Naive B cell (primary cell): ENCODE results near the gene TANGO2. TPM values are rescaled to one million over a fixed set of nuclear protein-coding genes. Genes with fewer than 3 reads are reported as not detected.
A peak's percentile ranks its signal among the peaks of the same experiment; 100 is the strongest.

ENCODE experiments used
- ATAC-seq, 2 donors: fragments of 150-1000 bp; cut with Tn5 transposase; 2 replicates each; pipeline ENCODE4 v1.10.0; 2021; ENCODE audit warnings: low read depth in 2 of 2, mild to moderate bottlenecking in 2 of 2, moderate library complexity in 2 of 2
- DNase-seq: peaks from one replicate; pipeline ENCODE4 v3.0.0; 2022
- H3K27ac Mint-ChIP-seq, 6 donors: one replicate each; pipeline ENCODE4 v1.8.0; 2020 to 2022; ENCODE audit warnings: mild to moderate bottlenecking in 6 of 6, mixed read lengths in 6 of 6, moderate library complexity in 5 of 6, inconsistent platforms in 2 of 6
- H3K27me3 Mint-ChIP-seq, 3 donors: one replicate each; pipeline ENCODE4 v1.8.0; 2021 to 2022; ENCODE audit warnings: mixed read lengths in 3 of 3, mild to moderate bottlenecking in 1 of 3
- H3K36me3 Mint-ChIP-seq, 2 donors: one replicate each; pipeline ENCODE4 v1.8.0; 2020 to 2022; ENCODE audit warnings: mixed read lengths in 2 of 2, inconsistent platforms in 1 of 2, mild to moderate bottlenecking in 1 of 2
- H3K4me1 Mint-ChIP-seq, 3 donors: one replicate each; pipeline ENCODE4 v1.8.0; 2020 to 2022; ENCODE audit warnings: mixed read lengths in 3 of 3, inconsistent platforms in 1 of 3, mild to moderate bottlenecking in 1 of 3, moderate library complexity in 1 of 3
- H3K4me3 Mint-ChIP-seq, 8 donors: one replicate each; pipeline ENCODE4 v1.8.0; 2020 to 2022; ENCODE audit warnings: mild to moderate bottlenecking in 8 of 8, mixed read lengths in 8 of 8, moderate library complexity in 8 of 8, inconsistent platforms in 2 of 8
- H3K9me3 Mint-ChIP-seq, 7 donors: one replicate each; pipeline ENCODE4 v1.8.0; 2020 to 2022; ENCODE audit warnings: mixed read lengths in 7 of 7, mild to moderate bottlenecking in 5 of 7, inconsistent platforms in 2 of 7, moderate library complexity in 1 of 7
- polyA plus RNA-seq, 6 donors: library from polyadenylated mRNA; unstranded; fragments of 300-500 nt; fragmentation: Illumina TruSeq; gene quantifications; one replicate each; pipeline ENCODE4 v1.2.3, GENCODE V29; 2021; ENCODE audit warnings: low read depth in 6 of 6

The TANGO2 gene
- polyA plus RNA-seq, 6 donors from 2014 or later: 24.3 to 46.1 (median 34.6) TPM

- Mint-ChIP-seq H3K27ac (no peak overlapping the region), H3K36me3 (peaks cover 14 to 28% of the 10 kb centered on the region in 2 donors), H3K4me3 (no peak overlapping the region), H3K4me1 (no peaks in the 10 kb centered on the region), H3K9me3 (peaks cover 0 to 4% (median 0%) of the 10 kb centered on the region in 7 donors), H3K27me3 (no peaks in the 10 kb centered on the region)
- DNase-seq: no peak
- no peak for ATAC-seq
Measured at GRCh38 chr22:20096574-20097420, 75.9 kb downstream of the TANGO2 start.

DNA sequence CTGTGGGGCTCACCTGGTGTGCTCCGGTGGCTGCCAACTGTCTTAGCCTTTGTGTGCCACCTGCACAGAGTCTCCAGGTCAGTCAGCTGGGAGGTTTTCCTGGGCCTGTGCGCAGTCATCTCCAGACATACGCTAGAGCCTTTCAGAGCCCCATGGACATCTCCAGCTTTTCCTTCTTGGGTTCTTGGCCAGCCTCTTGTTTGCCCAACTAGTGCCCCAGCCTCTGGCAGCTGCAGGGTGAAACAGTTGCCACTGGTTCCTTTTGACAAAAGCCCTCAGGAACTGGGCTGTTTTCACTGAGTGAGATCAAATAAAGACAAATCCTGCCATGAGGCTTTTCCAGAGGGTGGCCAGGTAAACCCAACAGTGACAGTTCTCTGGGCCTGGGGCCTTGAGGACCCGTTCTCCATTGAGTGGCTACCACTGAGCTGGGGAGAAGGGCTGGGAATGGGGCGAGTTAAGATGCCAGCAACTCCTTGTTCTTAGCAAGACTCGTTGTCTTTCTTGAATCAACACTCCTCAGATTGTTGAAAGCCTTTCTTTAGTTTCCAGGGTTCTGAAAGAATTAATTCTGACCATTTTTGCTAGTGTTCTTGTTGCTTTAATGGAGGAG, 78.3 kb downstream of the TANGO2 start:
- ATAC-seq: no peak
- peaks cover 0 to 4% (median 0%) of the 10 kb centered on the region in 7 donors for H3K9me3 Mint-ChIP-seq
- H3K4me1 Mint-ChIP-seq: no peaks in the 10 kb centered on the region
- DNase-seq: no peak
- H3K36me3 Mint-ChIP-seq: peaks cover 14 to 23% of the 10 kb centered on the region in 2 donors
- peak overlapping the region in 1 of 6 donors; percentile 64 for H3K27ac Mint-ChIP-seq
- H3K4me3 Mint-ChIP-seq: no peak overlapping the region
- H3K27me3 Mint-ChIP-seq: no peaks in the 10 kb centered on the region

- no peak overlapping the region for H3K4me3 Mint-ChIP-seq
Measured at GRCh38 chr22:20101638-20102037, 80.7 kb downstream of the TANGO2 start.

DNA sequence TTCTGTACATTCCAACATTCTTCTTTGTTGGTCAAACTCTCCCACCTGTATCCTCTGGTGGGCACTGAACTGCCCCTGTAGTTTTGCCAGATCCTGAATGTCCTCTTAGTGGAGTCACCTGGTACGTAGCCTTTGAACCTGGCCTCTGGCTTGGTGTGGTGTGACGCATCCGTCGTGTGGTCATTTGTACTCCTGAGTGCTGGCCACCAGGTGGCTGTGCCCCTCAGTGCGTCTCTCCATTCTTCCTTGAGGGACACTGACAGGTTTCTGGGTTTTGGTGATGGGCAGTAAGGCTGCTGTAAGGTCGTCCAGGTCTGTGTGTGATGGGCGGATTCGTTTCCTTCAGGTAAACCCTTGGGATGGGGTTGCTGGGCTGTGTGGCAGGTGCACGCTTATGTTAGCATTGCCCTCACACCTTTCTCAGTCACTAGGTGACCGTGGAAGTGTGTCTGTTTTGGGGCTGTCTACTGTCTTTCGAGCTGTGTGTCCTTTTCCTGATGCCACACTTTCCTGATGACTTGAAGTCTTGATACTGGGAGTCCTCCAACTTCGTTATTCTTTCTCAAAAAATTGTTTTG, 81.4 kb downstream of the TANGO2 start:
- H3K4me1 Mint-ChIP-seq: no peaks in the 10 kb centered on the region
- H3K9me3 Mint-ChIP-seq: no peaks in the 10 kb centered on the region
- no peak overlapping the region for H3K4me3 Mint-ChIP-seq

More at GRCh38 chr22:20101638-20102037, 80.7 kb downstream of the TANGO2 start:
- no peaks in the 10 kb centered on the region for H3K4me1 Mint-ChIP-seq
- H3K27me3 Mint-ChIP-seq: no peaks in the 10 kb centered on the region
- peak overlapping the region in 1 of 6 donors; percentile 15 for H3K27ac Mint-ChIP-seq
- DNase-seq (no peak), ATAC-seq (no peak)
- peaks cover 7 to 12% of the 10 kb centered on the region in 2 donors for H3K36me3 Mint-ChIP-seq
- peaks cover 0 to 3% (median 0%) of the 10 kb centered on the region in 7 donors for H3K9me3 Mint-ChIP-seq

DNA sequence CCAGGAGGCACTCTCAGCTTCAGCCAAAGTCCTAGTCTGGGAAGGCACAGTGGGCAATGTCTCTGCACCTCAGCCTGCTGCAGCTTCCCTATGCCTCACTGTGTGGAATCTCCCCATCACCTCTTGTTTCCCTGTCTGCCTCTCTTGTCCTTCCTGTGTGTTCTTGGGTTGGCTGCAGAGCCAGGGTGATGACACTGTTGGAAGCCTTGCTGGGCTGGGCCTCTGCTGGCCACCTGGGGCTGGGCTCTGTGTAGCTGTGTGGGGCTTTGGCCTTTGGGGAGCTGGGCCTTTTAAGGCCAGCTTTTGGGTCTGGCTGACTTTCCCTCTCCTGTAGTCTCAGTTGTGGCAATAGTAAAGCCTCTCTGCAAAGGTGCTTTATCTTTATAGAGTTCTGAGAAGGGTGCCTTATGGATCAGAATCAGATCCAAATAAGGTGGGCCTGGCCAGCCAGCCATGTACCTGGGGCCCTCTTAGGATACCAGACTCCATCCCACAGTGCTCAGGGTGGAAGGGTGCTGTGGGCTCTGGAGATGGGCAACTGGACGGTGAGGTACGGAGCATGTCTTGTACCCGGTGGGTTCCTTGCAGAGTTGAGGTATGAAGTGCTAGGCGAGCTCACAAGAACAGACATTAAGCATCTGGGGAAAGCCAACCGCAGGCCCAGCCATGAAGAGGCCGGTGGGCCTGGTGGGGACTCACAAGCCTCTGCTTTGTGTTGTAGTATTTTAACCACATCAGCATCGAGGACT, 84.7 kb downstream of the TANGO2 start:
- no peak overlapping the region for H3K4me3 Mint-ChIP-seq
- H3K27me3 Mint-ChIP-seq: no peaks in the 10 kb centered on the region
- H3K9me3 Mint-ChIP-seq: no peaks in the 10 kb centered on the region
- no peak overlapping the region for H3K27ac Mint-ChIP-seq
- ATAC-seq: no peak
- no peaks in the 10 kb centered on the region for H3K4me1 Mint-ChIP-seq
- no peak for DNase-seq
- no peaks in the 10 kb centered on the region for H3K36me3 Mint-ChIP-seq

More for the DNA sequence above, 81.4 kb downstream of the TANGO2 start:
- no peak for ATAC-seq
- no peak for DNase-seq
- Mint-ChIP-seq H3K36me3 (peaks cover 3 to 6% of the 10 kb centered on the region in 2 donors), H3K27me3 (no peaks in the 10 kb centered on the region), H3K27ac (peak overlapping the region in 2 of 6 donors; percentile 22 to 64)

DNA sequence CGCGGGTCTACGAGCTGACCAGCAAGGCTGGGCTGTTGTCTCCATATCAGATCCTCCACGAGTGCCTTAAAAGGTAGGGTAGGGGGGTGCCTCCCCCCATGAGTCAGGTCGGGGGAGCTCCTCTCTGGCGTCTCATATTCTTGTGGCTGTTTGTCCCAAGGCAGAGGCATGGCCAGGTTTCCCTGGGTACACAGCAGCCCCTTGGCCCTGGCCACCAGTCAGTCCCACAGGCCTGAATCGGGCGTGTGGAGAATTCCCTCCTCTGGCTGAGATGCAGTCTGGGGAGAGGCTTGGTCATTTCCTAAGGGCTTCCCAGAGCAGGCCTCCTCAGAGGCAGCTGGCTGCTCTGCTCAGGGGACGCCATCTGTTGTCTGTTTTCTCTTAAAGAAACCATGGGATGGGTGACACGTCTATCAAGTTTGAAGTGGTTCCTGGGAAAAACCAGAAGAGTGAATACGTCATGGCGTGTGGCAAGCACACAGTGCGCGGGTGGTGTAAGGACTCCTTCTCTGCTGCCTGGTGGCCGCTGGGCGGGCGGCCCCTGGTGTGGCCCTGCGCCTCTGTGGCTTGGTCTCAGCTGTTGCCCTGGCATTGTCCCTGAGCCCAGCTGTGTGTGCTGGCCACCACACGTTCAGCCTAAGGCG, 85.4 kb downstream of the TANGO2 start:
- no peaks in the 10 kb centered on the region for H3K27me3 Mint-ChIP-seq
- no peaks in the 10 kb centered on the region for H3K36me3 Mint-ChIP-seq
- no peaks in the 10 kb centered on the region for H3K9me3 Mint-ChIP-seq
- ATAC-seq (no peak), DNase-seq (no peak)
- H3K4me3 Mint-ChIP-seq: no peak overlapping the region
- H3K4me1 Mint-ChIP-seq: no peaks in the 10 kb centered on the region
- H3K27ac Mint-ChIP-seq: no peak overlapping the region

DNA sequence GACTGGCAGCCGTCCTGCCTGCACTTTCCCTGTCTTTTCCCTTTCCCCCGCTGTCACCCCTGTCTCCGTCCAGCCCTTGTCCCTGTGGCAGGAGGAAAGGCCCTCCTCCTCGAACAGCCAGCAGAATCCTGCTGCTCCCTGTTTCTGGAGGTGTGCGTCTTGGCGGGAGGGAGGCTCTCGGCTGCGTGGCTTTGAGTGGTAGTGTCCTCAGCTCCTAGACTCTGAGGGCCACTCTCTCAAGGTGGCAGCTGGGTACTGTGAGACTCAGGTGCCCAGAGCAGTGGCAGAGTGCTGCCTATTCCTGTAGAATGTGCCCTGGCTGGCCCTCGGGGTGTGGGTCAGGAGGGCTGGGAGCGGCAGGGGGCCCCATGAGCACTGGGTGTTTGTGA, 85.9 kb downstream of the TANGO2 start:
- H3K27ac Mint-ChIP-seq: peak overlapping the region in 1 of 6 donors; percentile 87
- ATAC-seq: no peak
- no peak overlapping the region for H3K4me3 Mint-ChIP-seq
- no peaks in the 10 kb centered on the region for H3K4me1 Mint-ChIP-seq
- no peaks in the 10 kb centered on the region for H3K36me3 Mint-ChIP-seq
- no peaks in the 10 kb centered on the region for H3K27me3 Mint-ChIP-seq
- no peaks in the 10 kb centered on the region for H3K9me3 Mint-ChIP-seq
- DNase-seq: no peak

- peak overlapping the region in 2 of 6 donors; percentile 57 to 62 for H3K27ac Mint-ChIP-seq
- H3K4me1 Mint-ChIP-seq: peaks cover 0 to 3% (median 0%) of the 10 kb centered on the region in 3 donors
- H3K27me3 Mint-ChIP-seq: no peaks in the 10 kb centered on the region
- H3K4me3 Mint-ChIP-seq: no peak overlapping the region
- H3K36me3 Mint-ChIP-seq: no peaks in the 10 kb centered on the region
- DNase-seq: no peak
- H3K9me3 Mint-ChIP-seq: no peaks in the 10 kb centered on the region
- no peak for ATAC-seq
Measured at GRCh38 chr22:20107471-20107901, 86.6 kb downstream of the TANGO2 start.

GRCh38 chr22:20107951-20108756, 87.2 kb downstream of the TANGO2 start:
- Mint-ChIP-seq H3K36me3 (no peaks in the 10 kb centered on the region), H3K27ac (peak overlapping the region in 2 of 6 donors; percentile 32 to 70), H3K27me3 (no peaks in the 10 kb centered on the region), H3K9me3 (no peaks in the 10 kb centered on the region), H3K4me3 (no peak overlapping the region), H3K4me1 (peaks cover 0 to 3% (median 0%) of the 10 kb centered on the region in 3 donors)
- ATAC-seq (no peak), DNase-seq (no peak)

GRCh38 chr22:20108757-20109230, 87.9 kb downstream of the TANGO2 start:
- no peaks in the 10 kb centered on the region for H3K36me3 Mint-ChIP-seq
- H3K4me1 Mint-ChIP-seq: peaks cover 0 to 3% (median 0%) of the 10 kb centered on the region in 3 donors
- no peak overlapping the region for H3K27ac Mint-ChIP-seq
- no peaks in the 10 kb centered on the region for H3K27me3 Mint-ChIP-seq
- ATAC-seq: no peak
- no peaks in the 10 kb centered on the region for H3K9me3 Mint-ChIP-seq
- DNase-seq: no peak
- H3K4me3 Mint-ChIP-seq: no peak overlapping the region

DNA sequence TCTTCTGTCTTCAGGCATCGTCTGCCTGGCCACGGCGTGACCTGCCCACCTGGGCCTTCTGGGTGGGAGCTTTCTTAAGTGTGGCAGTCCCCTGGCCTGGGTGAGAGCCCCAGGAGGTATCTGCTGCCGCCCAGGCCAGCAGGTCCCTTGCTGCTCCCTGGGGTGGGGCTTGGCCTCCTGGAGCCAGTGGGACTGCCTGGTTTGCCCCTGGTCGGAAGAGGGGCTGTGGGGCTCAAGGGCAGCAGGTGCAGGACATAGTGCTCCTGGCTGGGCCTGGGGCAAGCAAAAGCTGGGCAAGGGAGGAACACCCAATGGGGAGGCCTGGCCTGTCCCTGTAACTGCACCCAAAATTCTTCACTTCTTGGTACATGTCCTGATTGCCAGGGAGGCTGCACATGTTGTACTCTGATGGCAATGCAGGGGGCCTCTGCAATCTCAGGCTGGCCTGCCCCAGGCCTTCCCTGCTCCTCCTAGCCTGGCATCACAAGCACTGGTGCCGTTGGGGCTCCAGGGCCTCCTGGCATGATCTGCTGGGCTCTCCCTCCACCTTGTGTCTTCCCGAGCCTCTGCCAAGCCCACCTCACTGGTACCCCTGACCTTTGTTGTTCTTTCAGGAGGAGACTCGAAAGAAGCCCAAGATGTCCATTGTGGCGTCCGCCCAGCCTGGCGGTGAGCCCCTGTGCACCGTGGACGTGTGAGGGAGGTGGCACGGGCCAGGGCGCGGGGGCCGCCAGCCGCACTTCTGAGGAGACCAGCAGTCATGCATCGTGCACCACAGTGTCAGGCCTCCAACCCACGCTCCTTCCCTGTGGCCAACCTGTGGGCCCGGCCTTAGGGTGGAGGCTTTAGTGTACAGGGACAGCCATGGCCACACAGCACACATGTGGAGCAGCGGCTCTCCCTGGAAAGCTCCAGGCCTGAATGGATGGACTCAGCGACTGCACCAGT, 88.8 kb downstream of the TANGO2 start:
- no peaks in the 10 kb centered on the region for H3K36me3 Mint-ChIP-seq
- H3K4me1 Mint-ChIP-seq: peaks cover 0 to 8% (median 0%) of the 10 kb centered on the region in 3 donors
- H3K27ac Mint-ChIP-seq: peak overlapping the region in 1 of 6 donors; percentile 45
- no peaks in the 10 kb centered on the region for H3K9me3 Mint-ChIP-seq
- ATAC-seq (no peak), DNase-seq (no peak)
- no peak overlapping the region for H3K4me3 Mint-ChIP-seq
- no peaks in the 10 kb centered on the region for H3K27me3 Mint-ChIP-seq
